Activated CD4-positive, alpha-beta T cell treated with anti-CD3 and anti-CD28 coated beads, Interleukin-2, amount 10 ng/mL, durations not matched to agents 7 days and 5 days (primary cell): Measurements from ENCODE around the gene RNASET2. TPM values are rescaled to one million over a fixed set of nuclear protein-coding genes. Genes with fewer than 3 reads are reported as not detected.
"Not testable (repeated sequence)": the region's sequence is repeated elsewhere in the genome, so short reads cannot be mapped to it uniquely, and the experiment has no call there.

Experiments used
- CTCF ChIA-PET: fragments of 350-600 bp; sonication (Branson Sonifier 250); formaldehyde crosslinking; loops from one replicate; lab custom pipeline; 2021; ENCODE audit warnings: antibody characterized with exemption; lab: Charles Lee
- POLR2A ChIA-PET: fragments of 350-600 bp; sonication (Branson Sonifier 250); formaldehyde crosslinking; loops from one replicate; lab custom pipeline; 2021; ENCODE audit warnings: antibody characterized with exemption; lab: Charles Lee
- DNase-seq: peaks from one replicate; pipeline ENCODE4 v3.0.0-alpha.2; 2020
- H3K27ac Mint-ChIP-seq: one replicate; pipeline ENCODE4 v1.8.0; 2021; ENCODE audit warnings: mild to moderate bottlenecking, moderate library complexity, mixed read lengths
- H3K27me3 Mint-ChIP-seq: one replicate; pipeline ENCODE4 v1.8.0; 2021; ENCODE audit warnings: mixed read lengths
- H3K36me3 Mint-ChIP-seq: one replicate; pipeline ENCODE4 v1.8.0; 2021; ENCODE audit warnings: low read depth, mixed read lengths
- H3K4me1 Mint-ChIP-seq: one replicate; pipeline ENCODE4 v1.8.0; 2021; ENCODE audit warnings: mixed read lengths
- H3K4me3 Mint-ChIP-seq: one replicate; pipeline ENCODE4 v1.8.0; 2021; ENCODE audit warnings: mild to moderate bottlenecking, moderate library complexity, mixed read lengths
- H3K9me3 Mint-ChIP-seq: one replicate; pipeline ENCODE4 v1.8.0; 2021; ENCODE audit warnings: mixed read lengths
- total RNA-seq, 2 experiments: library from RNA; stranded (reverse); gene quantifications; one replicate each; pipeline ENCODE4 v1.2.3, GENCODE V29; 2021

The RNASET2 gene
- total RNA-seq, 2 experiments from 2014 or later = 84.3 to 101 TPM

DNA sequence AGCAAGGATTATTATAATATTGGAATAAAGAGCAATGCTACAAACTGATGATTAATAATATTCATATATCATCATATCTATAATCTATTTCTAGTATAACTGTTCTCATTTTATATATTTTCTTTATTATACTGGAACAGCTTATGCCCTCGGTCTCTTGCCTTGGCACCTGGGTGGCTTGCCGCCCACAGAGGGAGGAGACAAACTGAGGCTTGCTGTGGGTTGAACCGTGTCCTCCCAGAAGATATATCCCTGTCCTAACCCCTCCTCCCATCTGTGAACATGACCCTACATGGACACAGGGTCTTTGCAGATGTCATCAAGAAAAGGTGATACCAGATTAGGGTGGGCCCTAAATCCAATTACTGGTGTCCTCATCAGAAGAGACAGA, 4.7 kb downstream of the RNASET2 start:
- H3K27ac Mint-ChIP-seq = peak overlapping the region; percentile 97
- peaks cover 46% of the 10 kb centered on the region for H3K36me3 Mint-ChIP-seq
- no peaks in the 10 kb centered on the region for H3K27me3 Mint-ChIP-seq
- no peaks in the 10 kb centered on the region for H3K9me3 Mint-ChIP-seq
- ChIA-PET CTCF (interaction anchor here (1.0 to 2.5 kb wide), 12 partner anchors 8 to 185 kb away, joined by 3 to 12 read pairs (median 4); partner anchors contain the start of gene CEP43), POLR2A (no interaction called here)
- DNase-seq = no peak
- peaks cover 60% of the 10 kb centered on the region for H3K4me1 Mint-ChIP-seq
- H3K4me3 Mint-ChIP-seq = peak overlapping the region; percentile 69

DNA sequence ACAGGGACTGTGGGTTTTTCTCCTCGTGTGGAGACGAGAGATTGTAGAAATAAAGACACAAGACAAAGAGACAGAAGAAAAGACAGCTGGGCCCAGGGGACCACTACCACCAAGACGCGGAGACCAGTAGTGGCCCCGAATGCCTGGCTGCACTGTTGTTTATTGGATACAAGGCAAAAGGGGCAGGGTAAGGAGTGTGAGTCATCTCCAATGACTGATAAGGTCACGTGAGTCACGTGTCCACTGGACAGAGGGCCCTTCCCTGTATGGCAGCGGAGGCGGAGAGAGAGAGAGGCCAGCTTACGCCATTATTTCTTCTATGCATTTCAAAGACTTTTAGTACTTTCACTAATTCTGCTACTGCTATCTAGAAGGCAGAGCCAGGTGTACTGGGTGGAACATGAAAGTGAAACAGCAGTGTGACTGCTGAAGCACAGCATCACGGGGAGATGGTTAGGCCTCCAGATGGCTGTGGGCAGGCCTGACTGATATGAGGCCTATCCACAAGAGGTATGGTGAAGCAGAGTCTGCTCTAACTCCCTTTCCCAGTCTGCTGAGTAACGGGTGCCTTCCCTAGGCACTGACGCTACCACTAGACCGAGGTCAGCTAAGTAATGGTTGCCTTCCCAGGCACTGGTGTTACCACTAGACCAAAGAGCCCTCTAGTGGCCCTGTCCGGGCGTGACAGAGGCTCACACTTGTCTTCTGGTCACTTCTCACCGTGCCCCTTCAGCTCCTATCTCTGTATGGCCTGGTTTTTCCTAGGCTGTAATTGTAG, 5.3 kb downstream of the RNASET2 start:
- CTCF ChIA-PET = interaction anchor here (1.0 to 2.5 kb wide), 12 partner anchors 8 to 186 kb away, joined by 3 to 12 read pairs (median 4); partner anchors contain the start of gene CEP43
- Mint-ChIP-seq H3K4me1 (peaks cover 60% of the 10 kb centered on the region), H3K4me3 (peak overlapping the region; percentile 69), H3K36me3 (peaks cover 51% of the 10 kb centered on the region), H3K27ac (peak overlapping the region; percentile 97)
- POLR2A ChIA-PET, H3K27me3 Mint-ChIP-seq, H3K9me3 Mint-ChIP-seq: not testable (repeated sequence)
- DNase-seq = peak; percentile 83

DNA sequence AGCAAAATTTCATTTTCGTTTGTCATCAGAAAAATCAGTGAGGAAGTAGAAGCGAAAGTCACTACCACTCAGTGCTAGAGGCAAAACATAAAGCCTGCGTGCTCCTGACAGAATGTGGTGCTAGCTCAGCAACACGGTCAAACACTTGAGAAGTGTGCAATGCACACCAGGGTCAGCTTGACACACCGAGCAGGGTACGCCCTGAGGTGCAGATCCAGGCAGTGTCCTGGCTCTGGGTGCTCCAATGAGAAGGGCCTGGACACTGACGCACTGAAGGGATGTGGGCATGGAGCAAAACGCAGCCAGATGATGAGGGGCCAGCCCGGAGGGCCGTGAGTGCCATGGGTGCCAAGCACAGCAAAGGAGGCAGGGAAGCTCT, 5.9 kb downstream of the RNASET2 start:
- Mint-ChIP-seq H3K4me1 (peaks cover 60% of the 10 kb centered on the region), H3K4me3 (peak overlapping the region; percentile 69), H3K27ac (peak overlapping the region; percentile 97), H3K36me3 (peaks cover 53% of the 10 kb centered on the region), H3K27me3 (no peaks in the 10 kb centered on the region), H3K9me3 (no peaks in the 10 kb centered on the region)
- DNase-seq = peak; percentile 42
- ChIA-PET POLR2A (interaction anchor here (0.7 kb wide), 1 partner anchor 43 kb away, joined by 3 read pairs; no protein-coding TSS in a partner anchor), CTCF (interaction anchor here (1.4 to 2.5 kb wide), 6 partner anchors 9 to 176 kb away, joined by 3 to 12 read pairs (median 4); no protein-coding TSS in a partner anchor)

DNA sequence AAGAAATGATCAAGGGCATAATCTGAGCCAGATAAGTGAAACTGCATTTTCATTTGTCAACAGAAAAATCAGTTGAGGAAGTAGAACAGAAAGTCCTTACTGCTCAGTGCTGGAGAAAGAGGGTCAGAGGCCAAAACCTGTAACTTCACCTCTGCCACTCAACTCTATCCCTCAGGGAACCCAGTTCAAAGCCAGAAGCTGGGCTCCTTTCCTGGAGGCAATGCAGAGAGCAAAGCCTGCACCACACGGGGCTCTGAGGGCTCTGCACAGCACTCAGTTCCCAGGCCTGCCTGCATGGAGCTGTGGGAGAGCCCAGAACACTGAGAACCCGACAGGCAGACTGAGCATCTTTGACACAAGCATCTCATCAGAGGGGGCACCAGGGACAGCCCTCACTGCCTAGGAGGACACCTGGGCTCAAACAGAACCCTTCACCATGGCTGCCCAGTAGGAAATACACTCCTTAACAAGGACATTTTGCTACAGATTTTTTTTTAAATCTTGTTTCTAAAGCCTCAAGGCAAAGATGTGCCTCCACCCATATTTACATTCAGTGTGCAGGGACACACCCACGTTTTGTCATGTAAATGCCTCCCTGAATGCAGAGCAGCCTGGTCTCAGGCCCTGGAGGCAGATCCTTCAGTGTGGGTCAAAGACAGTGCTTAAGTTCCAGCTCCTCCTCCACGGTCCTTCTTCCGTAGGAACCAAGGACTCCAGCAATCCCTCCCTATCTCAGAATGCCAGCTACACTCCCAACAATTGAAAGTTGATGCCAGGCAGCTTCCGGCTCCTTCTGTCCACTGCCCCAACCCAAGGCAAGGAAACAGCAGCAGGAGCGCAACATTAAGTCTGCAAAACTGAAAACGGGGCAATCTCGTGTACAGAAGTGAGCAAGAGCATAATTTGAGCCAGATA, 6.6 kb downstream of the RNASET2 start:
- Mint-ChIP-seq H3K27ac (peak overlapping the region; percentile 97), H3K4me1 (peaks cover 56% of the 10 kb centered on the region), H3K27me3 (no peaks in the 10 kb centered on the region), H3K36me3 (peaks cover 52% of the 10 kb centered on the region), H3K4me3 (peak overlapping the region; percentile 69), H3K9me3 (no peaks in the 10 kb centered on the region)
- CTCF ChIA-PET = interaction anchor here (1.9 to 2.5 kb wide), 3 partner anchors 9 to 44 kb away, joined by 4 to 12 read pairs (median 5); no protein-coding TSS in a partner anchor
- peak; percentile 19 for DNase-seq
- POLR2A ChIA-PET = interaction anchor here (0.7 kb wide), 1 partner anchor 42 kb away, joined by 3 read pairs; no protein-coding TSS in a partner anchor

DNA sequence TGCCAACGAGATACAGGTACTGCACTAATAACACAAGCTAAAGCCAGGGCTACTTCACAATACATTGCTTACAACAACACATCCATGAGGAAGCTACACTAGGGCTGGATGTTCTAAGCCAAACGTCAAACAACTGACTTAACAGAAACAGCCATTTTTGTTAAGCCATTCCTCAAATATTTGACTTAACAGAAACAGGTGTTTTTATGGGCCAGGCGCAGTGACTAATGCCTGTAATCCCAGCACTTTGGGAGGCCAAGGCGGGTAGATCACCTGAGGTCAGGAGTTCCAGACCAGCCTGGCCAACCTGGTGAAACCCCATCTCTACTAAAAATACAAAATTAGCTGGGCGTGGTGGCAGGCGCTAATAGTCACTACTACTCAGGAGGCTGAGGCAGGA, 7.6 kb downstream of the RNASET2 start:
- POLR2A ChIA-PET, H3K27me3 Mint-ChIP-seq, H3K4me3 Mint-ChIP-seq, DNase-seq, H3K9me3 Mint-ChIP-seq: not testable (repeated sequence)
- peak overlapping the region; percentile 97 for H3K27ac Mint-ChIP-seq
- H3K4me1 Mint-ChIP-seq = peaks cover 49% of the 10 kb centered on the region
- CTCF ChIA-PET = interaction anchor here (0.8 to 0.9 kb wide), 2 partner anchors 174 to 402 kb away, joined by 3 read pairs; no protein-coding TSS in a partner anchor
- H3K36me3 Mint-ChIP-seq = peaks cover 47% of the 10 kb centered on the region

DNA sequence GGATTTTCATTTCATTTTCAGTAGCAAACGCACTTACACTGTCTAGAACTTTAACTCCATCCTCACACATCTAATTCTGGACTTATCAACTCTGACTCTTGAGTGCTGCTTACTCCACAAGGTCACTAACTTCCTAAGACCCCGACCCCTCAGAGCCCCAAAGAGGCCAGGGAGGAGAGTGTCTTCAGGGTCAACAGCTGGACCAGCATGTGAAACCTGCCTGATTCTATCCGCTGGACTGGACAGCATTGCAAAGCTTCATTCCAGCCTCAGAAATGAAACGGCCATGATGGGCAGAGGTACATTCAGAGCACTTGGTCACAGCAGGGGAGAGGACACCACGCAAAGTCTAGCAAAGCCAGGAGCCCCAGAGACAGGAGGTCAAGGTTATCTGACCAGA, 9.1 kb downstream of the RNASET2 start:
- H3K4me3 Mint-ChIP-seq = no peak overlapping the region
- H3K4me1 Mint-ChIP-seq = peaks cover 49% of the 10 kb centered on the region
- no peak overlapping the region for H3K27ac Mint-ChIP-seq
- no peaks in the 10 kb centered on the region for H3K9me3 Mint-ChIP-seq
- DNase-seq = no peak
- POLR2A ChIA-PET = no interaction called here
- CTCF ChIA-PET = no interaction called here
- H3K36me3 Mint-ChIP-seq = peaks cover 51% of the 10 kb centered on the region
- no peaks in the 10 kb centered on the region for H3K27me3 Mint-ChIP-seq

DNA sequence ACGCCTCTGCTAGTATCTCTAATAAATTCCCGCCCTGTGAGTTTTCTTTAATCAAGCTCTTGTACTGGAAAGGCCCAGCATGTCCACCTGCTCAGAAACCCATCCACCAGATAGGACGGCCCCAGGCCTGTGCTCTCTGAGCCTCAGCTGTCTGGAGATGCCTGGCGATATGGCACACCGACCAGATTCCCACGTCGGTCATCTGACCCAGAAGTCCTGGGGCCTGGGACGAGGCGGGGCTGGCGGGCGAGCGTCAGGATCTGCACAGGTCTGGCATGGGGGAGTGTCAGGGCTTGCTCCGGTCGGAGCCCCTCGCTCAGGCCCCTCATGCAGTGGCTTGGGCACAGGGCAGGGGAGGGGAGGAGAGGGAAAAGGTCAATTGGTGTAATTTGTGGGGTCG, 10.2 kb downstream of the RNASET2 start:
- Mint-ChIP-seq H3K4me1 (peaks cover 40% of the 10 kb centered on the region), H3K27me3 (no peaks in the 10 kb centered on the region), H3K27ac (no peak overlapping the region), H3K9me3 (no peaks in the 10 kb centered on the region), H3K36me3 (peaks cover 53% of the 10 kb centered on the region), H3K4me3 (no peak overlapping the region)
- POLR2A ChIA-PET = no interaction called here
- CTCF ChIA-PET = interaction anchor here (1.0 kb wide), 1 partner anchor 9 kb away, joined by 4 read pairs; no protein-coding TSS in a partner anchor
- DNase-seq = no peak

DNA sequence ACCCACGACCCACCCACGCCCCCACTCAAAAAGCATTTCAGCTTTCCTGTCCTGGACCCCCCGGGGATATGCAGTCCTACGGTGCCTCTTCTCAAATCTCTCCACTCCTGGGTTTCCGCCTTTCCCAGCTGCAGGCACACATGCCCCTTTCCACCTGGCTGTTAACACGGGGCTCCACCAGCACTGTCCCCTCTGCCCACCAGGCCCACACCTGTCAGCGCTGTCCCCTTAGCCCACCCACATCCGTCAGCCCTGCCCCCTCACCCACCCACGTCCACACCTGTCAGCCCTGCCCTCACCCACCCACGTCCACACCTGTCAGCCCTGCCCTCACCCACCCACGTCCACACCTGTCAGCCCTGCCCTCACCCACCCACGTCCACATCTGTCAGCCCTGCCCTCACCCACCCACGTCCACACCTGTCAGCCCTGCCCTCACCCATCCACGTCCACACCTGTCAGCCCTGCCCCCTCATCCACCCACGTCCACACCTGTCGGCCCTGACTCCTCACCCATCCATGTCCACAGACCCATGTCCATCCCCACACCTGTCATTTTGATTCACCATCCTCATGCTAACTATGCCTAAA, 11.6 kb downstream of the RNASET2 start:
- Mint-ChIP-seq H3K4me1 (peaks cover 29% of the 10 kb centered on the region), H3K27me3 (no peaks in the 10 kb centered on the region), H3K9me3 (no peaks in the 10 kb centered on the region), H3K36me3 (peaks cover 51% of the 10 kb centered on the region), H3K27ac (no peak overlapping the region), H3K4me3 (no peak overlapping the region)
- ChIA-PET CTCF (interaction anchor here (2.5 kb wide), 1 partner anchor 170 kb away, joined by 5 read pairs; no protein-coding TSS in a partner anchor), POLR2A (no interaction called here)
- no peak for DNase-seq

DNA sequence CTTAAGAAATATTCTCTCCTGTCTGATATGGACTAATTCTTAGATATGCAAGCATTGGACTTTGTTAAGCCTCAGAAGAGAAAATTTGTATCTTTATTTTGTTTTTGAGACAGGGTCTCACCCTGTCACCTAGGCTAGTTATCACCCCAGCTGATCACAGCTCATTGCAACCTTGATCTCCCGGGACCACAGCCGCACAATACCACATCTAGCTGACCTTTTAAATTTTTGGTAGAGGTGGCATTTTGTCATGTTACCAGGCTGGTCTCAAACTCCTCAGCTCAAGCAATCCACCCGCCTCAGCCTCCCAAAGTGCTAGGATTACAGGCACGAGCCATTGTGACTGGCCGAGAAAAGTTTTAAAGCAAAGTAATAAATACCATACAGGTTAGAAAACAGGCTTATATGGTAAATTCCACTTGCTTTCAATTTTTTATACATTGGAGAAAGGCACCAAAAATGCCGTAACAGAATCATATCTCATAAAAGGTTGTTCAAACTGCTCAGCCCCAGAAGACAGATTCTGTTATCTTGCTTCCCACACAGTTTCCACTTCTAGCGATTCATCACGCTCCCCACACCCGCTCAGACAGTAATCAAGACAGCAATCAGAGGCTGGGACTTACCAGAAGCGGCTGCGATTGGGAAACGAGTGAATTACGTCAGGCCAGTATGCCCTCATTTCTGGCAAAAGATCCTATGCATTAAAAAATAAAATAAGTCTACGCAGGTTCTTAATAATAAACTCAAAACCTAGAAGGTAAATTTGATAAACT, 13.8 kb downstream of the RNASET2 start:
- Mint-ChIP-seq H3K27ac (peak overlapping the region; percentile 14), H3K4me1 (peaks cover 20% of the 10 kb centered on the region), H3K36me3 (peaks cover 63% of the 10 kb centered on the region), H3K27me3 (no peaks in the 10 kb centered on the region), H3K4me3 (no peak overlapping the region), H3K9me3 (no peaks in the 10 kb centered on the region)
- POLR2A ChIA-PET = interaction anchor here (0.7 kb wide), 1 partner anchor 41 kb away, joined by 3 read pairs; no protein-coding TSS in a partner anchor
- CTCF ChIA-PET = interaction anchor here (0.6 to 3.2 kb wide), 5 partner anchors 9 to 168 kb away, joined by 3 to 10 read pairs (median 4); no protein-coding TSS in a partner anchor
- peak; percentile 41 for DNase-seq

DNA sequence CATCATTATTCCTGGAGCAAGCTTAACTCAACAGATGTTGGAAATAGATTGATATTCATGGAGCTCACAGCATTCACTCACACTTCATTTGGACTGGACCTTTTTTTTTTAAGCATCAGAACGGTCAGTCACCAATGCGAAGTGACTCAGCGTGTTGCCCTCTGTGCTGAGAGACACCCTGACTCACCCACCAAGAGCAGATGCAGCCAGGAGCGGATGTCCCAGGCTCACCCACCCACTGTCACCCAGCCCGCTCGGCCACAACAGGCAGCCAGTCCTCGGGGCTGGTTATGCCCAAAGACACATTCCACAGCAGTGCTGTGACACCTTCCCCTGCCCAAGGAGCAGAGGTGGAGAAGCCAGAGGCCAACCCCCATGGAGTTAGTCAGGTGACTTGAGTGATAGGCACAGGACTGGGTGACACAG, 15.7 kb downstream of the RNASET2 start:
- Mint-ChIP-seq H3K36me3 (peaks cover 61% of the 10 kb centered on the region), H3K4me1 (peaks cover 28% of the 10 kb centered on the region), H3K4me3 (no peak overlapping the region), H3K27ac (no peak overlapping the region), H3K27me3 (no peaks in the 10 kb centered on the region), H3K9me3 (no peaks in the 10 kb centered on the region)
- no peak for DNase-seq
- POLR2A ChIA-PET = no interaction called here
- CTCF ChIA-PET = interaction anchor here (0.6 to 3.2 kb wide), 4 partner anchors 9 to 469 kb away, joined by 3 to 12 read pairs (median 7); no protein-coding TSS in a partner anchor

DNA sequence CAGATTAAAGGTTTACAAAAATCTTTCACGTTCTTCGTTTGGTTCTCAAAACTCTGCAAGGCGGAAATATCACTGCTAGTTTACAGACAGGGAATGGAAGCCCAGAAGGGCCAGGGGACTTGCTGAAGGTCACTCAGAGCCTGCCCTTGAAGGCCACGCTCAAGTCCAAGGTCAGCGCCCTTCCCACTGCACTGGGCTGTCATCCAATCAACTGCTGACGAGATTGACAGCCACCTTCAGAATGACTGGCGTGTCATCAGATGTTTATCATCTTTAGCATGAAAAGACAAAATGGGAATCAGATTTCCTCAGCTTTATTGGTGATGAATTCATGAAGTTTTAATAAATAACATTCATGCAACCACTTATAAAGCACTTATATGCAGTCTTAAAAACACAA, 16.5 kb downstream of the RNASET2 start:
- no peak for DNase-seq
- no peak overlapping the region for H3K4me3 Mint-ChIP-seq
- H3K4me1 Mint-ChIP-seq = peaks cover 26% of the 10 kb centered on the region
- H3K9me3 Mint-ChIP-seq = no peaks in the 10 kb centered on the region
- no peak overlapping the region for H3K27ac Mint-ChIP-seq
- ChIA-PET POLR2A (no interaction called here), CTCF (interaction anchor here (0.6 to 3.2 kb wide), 4 partner anchors 8 to 469 kb away, joined by 3 to 10 read pairs (median 4); no protein-coding TSS in a partner anchor)
- H3K36me3 Mint-ChIP-seq = peaks cover 58% of the 10 kb centered on the region
- H3K27me3 Mint-ChIP-seq = no peaks in the 10 kb centered on the region
